ENCODE results near the gene LRMDA.

Gene LRMDA

DNA sequence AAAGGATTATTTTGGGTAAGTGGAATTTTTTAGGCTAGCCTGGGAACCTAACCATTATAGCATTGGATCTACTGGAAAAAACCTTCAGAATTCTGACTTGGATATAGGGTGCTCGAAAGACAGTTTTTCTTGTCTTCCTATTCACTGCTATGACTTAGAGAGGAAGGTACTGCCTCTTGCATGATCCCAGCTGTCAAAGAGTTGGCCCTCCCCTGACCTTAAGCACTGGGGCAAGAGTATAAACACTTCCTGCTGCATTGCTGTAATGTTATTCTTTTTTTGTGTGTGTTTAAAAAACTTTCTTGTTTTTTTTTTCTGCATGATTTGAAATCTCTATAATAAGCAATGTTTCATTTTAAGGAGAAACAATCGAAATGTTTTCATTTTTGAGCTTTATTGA, 113.0 kb downstream of the LRMDA start:
- no peak for DNase-seq

DNA sequence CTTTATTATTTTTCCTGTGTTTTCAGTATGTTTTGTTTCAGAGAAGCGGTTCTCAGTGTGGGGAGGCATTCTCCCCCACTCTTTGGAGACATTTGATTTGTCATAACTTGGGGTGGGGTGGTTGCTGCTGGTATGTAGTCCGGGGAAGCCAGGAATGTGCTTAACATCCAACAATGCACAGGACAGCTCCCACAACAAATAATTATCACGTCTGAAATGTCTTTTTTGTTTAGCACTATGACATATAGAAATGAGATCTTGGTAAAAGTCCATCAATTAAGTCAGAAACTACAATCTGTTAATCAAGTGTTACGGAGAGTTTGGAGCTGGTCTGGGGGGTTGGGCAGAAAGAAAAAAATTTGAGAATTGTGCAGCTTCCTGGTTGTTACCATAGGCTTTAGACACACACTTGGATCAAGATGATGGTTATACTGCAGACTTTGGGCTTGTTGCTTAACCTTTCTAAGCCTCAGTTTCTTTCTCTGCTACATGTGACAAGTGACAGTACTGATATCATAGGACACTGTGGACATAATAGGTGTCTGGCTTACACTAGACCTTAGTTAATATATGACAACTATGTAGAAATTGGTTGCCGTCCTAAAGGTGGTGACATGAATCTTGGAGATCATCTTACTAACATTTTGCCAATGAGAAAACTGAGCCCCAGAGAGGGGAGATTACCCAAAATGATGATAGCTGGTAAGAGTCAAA, 113.7 kb downstream of the LRMDA start:
- no peak for DNase-seq

DNA sequence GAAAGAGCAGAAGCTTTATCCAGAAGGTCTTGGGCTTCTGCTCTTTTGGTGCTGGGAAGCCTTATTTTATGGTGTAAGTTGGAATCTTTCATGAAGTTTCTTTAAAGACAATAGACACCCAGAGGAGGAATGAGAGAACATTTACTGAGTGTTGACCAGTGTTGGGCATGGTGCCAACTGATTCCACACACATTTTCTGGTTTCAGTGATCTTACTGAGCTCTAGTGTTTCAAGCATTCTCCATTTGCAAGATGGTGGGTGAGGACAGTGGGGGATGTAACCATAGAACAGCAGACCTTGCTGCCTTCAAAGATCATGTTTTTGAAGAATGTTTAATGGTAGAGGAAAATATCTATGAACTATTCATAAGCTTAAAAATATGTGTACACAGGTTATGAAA, 114.6 kb downstream of the LRMDA start:
- no peak for DNase-seq

DNA sequence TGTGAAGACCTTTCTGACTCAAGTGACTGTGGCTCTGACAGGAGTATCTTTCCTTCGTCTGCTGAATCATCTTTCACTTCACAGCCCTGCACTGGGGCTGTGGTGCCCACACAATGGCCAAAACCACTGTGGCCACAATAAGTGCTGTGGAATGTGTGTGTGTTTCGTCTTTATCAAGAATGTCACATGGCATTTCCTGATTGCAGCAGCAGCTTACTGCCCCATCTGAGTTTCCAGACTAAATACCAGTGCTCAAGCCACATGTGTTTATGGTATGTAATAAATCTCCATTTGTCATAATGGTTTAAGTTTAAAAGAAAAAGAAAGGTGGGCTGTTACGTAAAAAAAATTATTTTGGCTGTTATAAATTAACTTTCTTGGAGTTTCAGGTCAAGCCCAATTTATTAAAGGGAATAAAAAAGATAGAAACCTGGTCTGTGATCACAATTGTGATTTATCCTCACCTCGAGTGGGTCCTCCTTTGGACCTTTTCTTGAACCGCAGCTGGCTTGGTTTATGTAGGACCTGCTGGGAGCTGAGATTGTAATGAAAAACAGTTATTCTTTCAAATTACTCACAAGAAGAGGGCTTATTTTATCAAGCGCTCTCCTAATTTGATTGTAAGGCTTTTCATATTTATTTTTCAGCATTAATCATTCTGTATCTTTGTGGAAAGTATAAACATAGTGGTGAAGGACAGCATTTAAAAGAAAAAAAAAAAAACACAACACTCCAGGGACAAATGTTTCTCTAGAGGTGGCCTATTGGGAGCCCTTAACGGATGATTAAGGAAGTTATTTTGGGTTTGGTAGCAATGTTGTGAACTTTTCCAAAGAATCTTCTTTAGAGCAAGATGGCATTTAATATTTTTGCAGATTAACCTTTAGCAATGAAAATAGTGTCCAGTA, 116.2 kb downstream of the LRMDA start:
- DNase-seq, result no peak

DNA sequence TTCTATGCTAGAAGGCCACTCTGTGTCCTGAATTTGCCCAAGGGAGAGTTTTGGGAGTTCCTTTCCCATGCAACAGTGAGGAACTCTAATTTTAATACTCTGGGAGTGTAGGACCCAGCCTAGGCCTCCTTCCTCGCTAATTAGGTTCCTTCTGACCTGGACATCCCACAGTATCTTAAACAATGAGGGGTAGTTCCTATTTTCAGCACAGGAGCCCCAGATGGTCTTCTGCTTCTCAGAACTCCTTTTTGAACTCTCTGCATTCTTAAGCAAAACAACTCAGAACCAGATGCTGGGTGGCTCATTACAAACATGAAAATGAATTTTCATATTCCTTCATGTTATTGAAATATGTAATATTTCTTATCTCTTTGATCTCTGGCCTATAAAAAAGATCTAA, 116.9 kb downstream of the LRMDA start:
- no peak for DNase-seq

DNA sequence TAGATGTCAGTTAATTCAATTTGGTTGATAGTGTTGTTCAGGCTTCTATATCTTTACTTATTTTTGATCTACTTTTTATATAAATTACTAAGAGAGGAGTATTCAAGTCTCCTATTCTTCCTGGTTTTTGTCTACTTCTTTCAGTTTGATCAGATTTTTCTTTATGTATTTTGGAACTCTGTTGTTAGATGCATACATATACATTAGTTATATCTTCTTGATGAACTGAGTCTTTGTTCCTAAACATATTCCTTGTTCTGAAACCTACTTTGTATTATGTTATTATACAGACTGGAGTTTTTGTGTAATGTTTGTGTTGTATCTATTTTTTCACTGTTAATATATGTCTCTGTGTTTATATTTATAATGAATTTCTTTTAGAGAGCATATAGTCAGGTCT, 118.8 kb downstream of the LRMDA start:
- DNase-seq, result no peak

DNA sequence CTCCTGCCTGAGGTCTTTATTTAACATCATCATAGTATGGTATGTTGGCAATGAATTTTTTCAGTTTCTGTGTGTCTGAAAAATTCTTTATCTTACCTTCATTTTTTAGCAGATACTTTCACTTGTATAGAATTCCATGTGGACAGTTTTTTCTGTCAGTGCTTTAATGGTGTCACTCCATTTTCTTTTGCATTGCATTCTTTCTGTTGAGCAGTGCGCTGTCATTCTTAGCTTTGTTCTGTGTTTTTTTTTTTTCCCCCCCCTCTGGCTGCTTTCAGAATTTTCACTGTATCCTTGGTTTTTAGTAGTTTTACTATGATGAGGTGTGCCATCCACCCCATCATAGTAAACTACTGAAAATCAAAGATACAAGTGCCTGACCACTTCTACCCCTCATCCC, 120.7 kb downstream of the LRMDA start:
- DNase-seq, result no peak

DNA sequence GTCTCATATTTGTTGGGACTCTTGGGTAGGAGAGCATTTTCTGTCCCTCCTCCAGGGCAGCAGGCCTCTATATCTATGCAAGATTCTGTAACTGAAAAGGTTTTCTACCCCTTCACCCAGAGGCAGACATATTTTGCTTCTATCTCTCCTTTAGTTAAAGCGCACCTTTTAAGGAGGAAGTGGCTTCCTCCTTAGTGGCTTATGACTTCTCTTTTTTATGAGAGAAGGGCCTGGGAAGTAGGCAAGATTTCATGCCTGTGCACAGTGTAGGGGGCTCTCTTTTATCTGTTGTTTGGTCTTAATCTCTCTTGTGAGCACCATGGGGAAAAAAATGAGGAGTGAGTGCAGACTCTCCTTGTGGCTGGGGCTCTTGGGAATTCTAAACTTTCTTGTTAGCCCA, 122.1 kb downstream of the LRMDA start:
- no peak for DNase-seq

DNA sequence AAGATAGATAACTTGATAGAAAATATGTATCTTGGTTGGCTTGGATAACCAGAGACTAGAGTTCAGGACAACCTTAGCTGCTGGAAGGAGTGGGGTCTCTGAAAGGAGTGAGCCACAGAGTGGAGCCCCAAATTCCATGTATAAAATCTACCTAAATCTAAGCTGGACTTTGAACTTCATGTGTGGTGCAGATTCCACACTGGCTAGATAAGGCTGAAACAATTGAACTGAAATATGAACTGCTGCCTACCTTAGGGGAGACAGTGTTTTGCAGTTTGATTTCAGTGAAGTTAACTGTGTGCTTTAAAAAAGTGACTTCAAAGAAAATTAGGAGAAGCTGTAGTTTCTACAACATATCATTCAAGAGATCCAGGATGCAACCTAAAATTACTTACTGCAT, 123.9 kb downstream of the LRMDA start:
- no peak for DNase-seq

DNA sequence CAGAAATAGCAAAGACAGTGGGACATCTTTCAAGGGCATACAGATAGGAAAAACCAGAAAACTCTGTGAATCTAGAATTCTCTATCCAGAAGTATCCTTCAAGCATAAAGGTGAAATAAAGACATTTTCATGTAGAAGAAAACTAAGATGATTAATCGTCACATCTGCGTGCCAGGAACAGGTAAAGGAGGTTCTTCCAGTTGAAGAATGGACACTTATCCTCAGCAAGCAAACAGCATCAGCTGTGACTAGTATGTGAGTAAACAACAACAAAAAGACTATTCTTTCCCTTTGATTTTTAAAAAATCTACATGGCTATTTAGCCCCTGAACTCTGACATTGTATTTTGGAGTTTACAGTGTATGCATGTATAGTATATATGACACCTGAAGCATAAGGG, 124.9 kb downstream of the LRMDA start:
- no peak for DNase-seq

DNA sequence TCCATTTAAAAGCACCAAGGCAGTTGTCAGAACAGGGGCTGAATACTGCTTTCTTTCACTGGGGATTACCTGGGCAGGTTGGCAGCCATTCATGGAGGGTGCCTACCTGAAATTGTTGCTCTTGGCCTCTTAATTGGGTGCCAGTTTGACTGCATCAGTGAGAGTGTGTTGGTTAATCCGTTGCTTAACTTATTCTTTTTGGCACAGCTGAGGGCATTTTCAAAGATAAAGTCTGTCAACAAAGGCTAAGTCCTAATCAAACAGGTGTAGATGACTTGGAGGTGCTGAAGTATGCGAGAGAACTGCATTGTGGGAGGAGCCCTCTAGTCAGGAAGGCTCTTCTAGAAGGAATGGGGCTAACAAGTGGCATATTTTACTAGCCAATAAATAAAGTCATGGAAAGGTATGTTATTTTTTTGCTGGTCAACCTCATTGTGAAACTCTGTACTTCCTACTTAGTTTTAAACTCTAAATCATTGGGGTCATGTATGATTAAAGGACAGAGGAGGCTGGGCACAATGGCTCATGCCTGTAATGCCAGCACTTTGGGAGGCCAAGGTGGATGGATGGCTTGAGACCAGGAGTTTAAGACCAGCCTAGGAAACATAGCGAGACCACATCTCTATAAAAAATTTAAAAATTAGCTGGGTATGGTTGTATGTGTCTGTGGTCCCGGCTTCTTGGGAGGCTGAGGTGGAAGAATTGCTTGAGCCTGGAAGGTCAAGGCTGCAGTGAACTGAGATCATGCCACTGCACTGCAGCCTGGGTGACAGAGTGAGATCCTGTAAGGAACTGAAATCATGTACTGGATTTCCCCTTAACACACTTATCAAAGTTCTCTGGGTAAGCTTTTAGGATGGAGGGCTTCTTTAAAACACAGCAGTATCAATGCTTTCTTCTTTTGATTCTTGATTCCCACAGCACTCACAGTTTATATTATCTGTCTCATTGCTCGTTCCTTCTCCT, 134.1 kb downstream of the LRMDA start:
- no peak for DNase-seq

DNA sequence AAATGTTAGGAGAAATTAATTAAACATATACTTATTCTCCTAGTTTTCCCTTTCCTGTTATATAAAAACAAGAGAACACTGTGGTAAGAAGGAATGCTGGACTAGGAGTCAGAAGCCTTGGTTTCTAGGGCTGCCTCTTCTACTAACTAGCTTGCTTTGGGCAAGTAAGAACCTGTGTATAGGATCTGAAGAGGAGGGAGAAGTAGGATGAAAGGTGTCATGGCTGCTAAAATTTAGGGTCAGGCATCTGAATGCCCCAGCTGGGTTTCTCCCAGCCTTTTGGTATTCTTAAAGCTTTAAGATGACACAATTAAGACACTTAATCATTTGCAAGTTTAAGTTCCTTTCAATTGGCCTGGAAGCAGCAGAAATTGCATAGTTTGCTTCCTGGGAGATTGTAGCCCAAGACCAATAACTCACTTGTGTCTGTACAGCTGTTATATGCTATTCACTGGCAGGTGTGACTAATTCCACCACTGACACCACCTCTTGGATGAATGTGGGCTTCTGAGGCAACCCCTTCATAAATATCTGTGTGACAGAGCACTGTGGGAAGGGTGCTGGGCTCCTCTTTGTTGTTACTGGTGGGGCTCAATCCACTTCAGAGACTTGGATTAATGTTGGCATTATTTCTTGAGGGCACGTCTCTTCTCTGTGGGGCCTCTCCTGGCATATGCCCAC, 137.2 kb downstream of the LRMDA start:
- no peak for DNase-seq

DNA sequence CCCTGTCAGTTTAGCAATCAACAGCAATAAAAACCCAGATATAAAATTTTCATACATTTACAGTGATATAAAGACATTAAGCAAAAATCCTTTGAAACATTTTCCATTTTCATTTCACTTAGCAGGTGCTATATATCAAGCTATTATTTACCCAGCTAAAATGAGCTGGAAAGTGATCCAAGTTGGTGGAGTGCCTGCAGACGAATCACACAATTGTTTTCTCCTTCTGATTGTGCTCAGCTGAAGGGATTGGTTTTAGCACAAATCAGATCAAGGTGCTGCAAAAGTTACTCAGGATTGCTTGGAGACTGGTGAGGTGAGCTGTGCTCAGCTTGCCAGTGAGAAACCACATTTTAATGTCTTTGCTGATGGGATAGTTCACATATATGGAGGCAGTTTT, 138.1 kb downstream of the LRMDA start:
- no peak for DNase-seq

DNA sequence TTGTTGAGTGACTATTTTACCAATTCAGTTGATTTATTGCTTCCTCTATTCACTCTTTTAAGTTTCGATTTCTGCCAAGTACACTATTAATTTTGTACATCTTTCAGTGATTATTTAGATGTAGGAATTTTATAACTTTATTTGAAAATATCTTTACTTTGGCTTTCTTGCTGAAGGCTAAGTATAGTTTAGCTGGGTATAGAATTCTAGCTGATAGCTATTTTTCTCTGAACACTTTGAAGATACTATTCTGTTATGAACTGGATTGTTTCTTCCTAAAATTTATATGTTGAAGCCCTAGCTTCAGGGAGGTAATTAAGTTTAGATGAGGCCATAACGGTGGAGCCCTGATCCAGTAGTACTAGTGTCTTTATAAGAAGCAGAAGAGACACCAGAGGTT, 141.1 kb downstream of the LRMDA start:
- no peak for DNase-seq

DNA sequence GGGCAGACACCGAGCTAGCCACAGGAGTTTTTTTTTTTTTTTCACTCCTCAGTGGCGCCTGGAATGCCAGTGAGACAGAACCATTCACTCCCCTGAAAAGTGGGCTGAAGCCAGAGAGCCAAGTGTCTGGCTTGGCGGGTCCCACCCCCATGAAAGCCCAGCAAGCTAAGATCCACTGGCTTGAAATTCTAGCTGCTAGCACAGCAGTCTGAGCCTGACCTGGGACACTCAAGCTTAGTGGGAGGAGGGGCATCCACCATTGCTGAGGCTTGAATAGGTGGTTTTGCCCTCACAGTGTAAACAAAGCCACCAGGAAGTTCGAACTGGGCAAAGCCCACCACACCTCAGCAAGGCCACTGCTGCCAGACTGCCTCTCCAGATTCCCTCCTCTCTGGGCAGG, 144.5 kb downstream of the LRMDA start:
- no peak for DNase-seq

DNA sequence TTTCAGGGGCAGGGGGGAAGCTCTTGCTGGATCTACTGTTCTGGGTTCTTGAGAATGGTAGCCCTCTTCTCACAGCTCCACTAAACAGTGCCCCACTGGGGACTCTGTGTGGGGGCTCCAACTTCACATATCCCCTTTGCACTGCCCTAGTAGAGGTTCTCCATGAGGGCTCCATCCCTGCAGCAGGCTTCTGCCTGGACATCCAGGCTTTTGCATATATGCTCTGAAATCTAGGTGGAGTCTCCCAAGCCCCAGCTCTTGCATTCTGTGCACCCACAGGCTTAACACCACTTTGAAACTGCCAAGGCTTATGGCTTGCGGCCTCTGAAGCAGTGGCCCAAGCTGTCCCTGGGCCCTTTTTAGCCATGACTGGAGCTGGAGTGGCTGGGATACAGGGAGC, 150.7 kb downstream of the LRMDA start:
- DNase-seq, result no peak

DNA sequence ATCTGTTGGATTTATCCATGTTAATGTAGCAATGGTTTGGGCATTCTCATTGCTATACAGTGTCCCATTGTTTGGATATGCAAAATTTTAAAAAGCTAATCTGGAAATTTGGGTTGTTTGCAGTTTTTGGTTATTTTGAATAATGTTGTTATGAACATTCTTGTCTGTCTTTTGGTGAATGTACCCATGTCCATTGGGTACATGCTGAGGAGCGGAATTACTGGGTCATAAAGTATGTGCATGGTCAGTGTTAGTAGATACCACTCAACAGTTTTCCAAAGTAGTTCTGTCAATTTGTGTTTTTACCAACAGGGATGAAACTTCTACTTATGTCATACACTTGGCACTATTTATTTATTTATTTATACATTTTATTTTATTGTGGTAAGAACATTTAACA, 153.9 kb downstream of the LRMDA start:
- no peak for DNase-seq

DNA sequence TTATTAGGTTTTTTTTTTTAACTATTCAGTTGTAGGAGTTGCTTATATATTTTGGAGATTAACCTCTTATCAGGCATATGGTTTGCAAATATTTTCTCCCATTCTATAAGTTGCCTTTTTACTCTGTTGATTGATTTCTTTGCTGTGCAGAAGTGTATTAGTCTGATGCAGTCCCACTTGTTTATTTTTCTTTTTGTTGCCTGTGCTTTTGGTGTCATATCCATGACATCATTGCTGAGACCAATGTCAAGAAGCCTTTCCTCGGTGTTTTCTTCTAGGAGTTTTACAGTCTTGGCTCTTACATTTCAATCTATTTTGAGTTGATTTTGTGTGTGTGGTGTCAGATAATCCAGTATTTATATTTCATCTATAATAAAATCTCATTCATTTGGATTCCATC, 155.4 kb downstream of the LRMDA start:
- DNase-seq, result no peak

DNA sequence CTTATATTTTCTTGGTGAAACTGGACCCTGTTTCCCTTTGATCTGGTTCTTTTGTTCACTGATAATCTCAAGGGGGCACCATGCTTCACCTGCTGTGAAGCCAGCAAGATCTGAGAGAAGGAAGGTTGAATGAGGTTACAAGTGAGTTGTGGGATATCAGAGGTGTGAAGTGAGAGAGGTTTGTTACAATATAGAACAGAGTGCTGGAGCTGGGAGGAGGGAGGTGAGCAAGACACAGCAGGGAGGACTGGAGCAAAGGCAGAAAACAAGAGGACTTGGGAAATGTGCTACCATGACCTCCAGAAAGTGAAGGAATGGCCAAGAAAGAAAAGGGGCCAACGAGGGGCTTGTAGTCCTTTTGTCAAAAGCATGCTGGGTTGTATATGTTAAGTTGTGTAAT, 156.6 kb downstream of the LRMDA start:
- no peak for DNase-seq

DNA sequence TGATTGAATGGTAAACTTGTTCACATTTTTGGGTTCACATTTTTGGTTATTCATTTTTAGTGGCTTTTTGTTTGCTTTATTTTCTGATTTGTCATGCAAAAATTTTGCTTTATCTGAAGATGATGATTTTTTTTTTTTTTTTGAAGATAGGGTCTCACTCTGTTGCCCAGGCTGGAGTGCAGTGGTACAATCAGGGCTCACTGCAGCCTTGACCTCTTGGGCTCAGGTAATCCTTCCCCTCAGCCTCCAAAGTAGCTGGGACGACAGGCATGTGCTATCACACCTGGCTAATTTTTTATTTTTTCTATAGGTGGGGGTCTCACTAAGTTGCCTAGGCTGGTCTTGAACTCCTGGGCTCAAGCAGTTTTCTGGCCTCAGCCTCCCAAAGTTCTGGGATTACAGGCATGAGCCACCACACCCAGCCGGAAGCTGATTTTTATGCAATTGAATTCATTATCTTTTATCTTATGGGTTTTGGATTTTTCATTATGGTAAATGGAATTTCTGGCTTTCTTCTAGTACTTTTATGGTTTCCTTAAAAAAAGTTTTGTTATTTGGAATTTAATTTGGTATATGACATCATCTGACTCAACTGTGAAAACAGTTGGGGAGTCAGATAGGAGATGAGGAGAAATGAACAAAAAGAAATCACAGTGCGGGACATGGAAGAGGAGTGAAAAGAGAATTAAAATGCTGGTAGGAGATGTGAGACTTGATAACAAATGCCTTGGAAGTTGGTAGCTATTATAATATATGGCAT, 158.7 kb downstream of the LRMDA start:
- DNase-seq, result no peak

DNA sequence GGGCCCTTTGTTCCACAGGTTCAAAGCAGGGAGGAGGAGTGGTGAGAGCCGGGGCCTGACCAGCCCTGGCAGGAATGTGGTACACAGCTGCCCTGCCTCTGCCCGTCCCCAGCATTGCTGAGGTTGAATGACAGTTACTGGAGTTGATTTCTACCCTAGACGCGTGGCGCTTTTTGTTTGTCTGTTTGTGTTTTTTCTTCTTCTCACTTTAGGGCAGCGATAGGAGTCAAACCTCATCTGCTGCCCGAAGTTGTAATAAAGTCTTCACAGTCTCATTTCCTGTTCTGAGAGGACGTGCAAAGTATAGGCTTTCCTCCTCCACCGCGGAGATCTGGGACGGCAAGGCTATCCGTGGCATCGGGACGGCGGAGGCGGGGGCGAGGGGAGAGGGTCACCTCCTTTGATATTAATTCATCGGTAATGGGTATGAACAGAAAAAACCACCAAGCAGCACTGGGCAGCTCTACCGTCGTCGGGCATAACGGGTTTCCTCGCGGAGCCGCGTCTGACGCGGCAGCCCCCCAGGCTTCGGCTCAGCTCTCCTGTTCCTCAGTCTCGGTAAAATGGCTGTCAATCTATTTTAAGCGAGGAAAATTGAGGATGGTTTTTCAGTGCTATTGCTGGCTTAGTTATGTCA, 160.8 kb downstream of the LRMDA start:
- DNase-seq, result no peak
